K562 (cell line): Measurements from ENCODE around the gene HDAC3. TPM values are rescaled to one million over a fixed set of nuclear protein-coding genes. Genes with fewer than 3 reads are reported as not detected.

Source experiments
- ARID1B ChIP-seq: fragments of 450-650 bp; IDR thresholded peaks from 2 replicates; pipeline ENCODE4 v1.6.1; 2016; ENCODE audit warnings: antibody characterized with exemption, mild to moderate bottlenecking, inconsistent platforms
- CBFA2T3 ChIP-seq: fragments of 450-650 bp; IDR thresholded peaks from 2 replicates; pipeline ENCODE4 v1.6.1; 2017
- CBX1 ChIP-seq: sonication (generic); IDR thresholded peaks from 2 replicates; pipeline ENCODE4 v1.6.1; 2016; ENCODE audit warnings: antibody characterized with exemption, low read depth, mild to moderate bottlenecking
- GTF2E2 ChIP-seq: fragments of 200-800 bp; sonication (Bioruptor generic); IDR thresholded peaks from 2 replicates; pipeline ENCODE4 v1.6.1; 2016; ENCODE audit warnings: missing genetic modification characterization, missing compliant biosample characterization
- L3MBTL2 ChIP-seq: fragments of 450-650 bp; IDR thresholded peaks from 2 replicates; pipeline ENCODE4 v1.6.1; 2016; ENCODE audit warnings: mild to moderate bottlenecking, moderate library complexity
- RAD21 ChIP-seq, 2 experiments: fragments of 250-450 bp in 1 of 2; fragments of 450-650 bp in 1 of 2; sonication (Bioruptor Pico) in 1 of 2; formaldehyde crosslinking in 1 of 2; IDR thresholded peaks in 1 of 2; conservative IDR thresholded peaks in 1 of 2; 2 replicates each; pipeline versions ENCODE4 v1.4.0 to v1.8.0; 2020 to 2022; ENCODE audit warnings: mild to moderate bottlenecking in 2 of 2, moderate library complexity in 1 of 2
- RNF2 ChIP-seq: sonication (generic); IDR thresholded peaks from 2 replicates; pipeline ENCODE4 v1.6.1; 2016
- SLC30A9 ChIP-seq: fragments of 250-450 bp; sonication (Bioruptor Pico); IDR thresholded peaks from 2 replicates; pipeline ENCODE4 v1.8.0; 2022; ENCODE audit warnings: mild to moderate bottlenecking, moderate library complexity
- SMAD4 ChIP-seq: fragments of 250-450 bp; sonication (Bioruptor Pico); conservative IDR thresholded peaks from 2 replicates; pipeline ENCODE4 v1.8.0; 2021; ENCODE audit warnings: inconsistent platforms, mild to moderate bottlenecking, moderate library complexity
- TCFL5 ChIP-seq: fragments of 250-450 bp; sonication (Bioruptor Pico); conservative IDR thresholded peaks from 2 replicates; pipeline ENCODE4 v1.6.1; 2021; ENCODE audit warnings: mild to moderate bottlenecking, moderate library complexity, matching md5 sums
- ZBTB7A ChIP-seq: IDR thresholded peaks from 2 replicates; pipeline ENCODE4 v1.6.1; 2011; ENCODE audit warnings: low read depth, mild to moderate bottlenecking, low read length, moderate library complexity, borderline replicate concordance; ENCODE audit not compliant: control insufficient read depth
- ZBTB8A ChIP-seq: fragments of 450-650 bp; IDR thresholded peaks from 2 replicates; pipeline ENCODE4 v1.6.1; 2018; ENCODE audit warnings: mild to moderate bottlenecking, moderate library complexity; ENCODE audit not compliant: partially characterized antibody
- ZNF766 ChIP-seq: fragments of 200-800 bp; sonication (Bioruptor generic); conservative IDR thresholded peaks from 2 replicates; pipeline ENCODE4 v1.6.1; 2016; ENCODE audit warnings: missing genetic modification characterization, missing compliant biosample characterization
- polyA plus RNA-seq, 8 experiments: library from polyadenylated mRNA; depleted of rRNA in 4 of 8; stranded (reverse) in 5 of 8; unstranded in 3 of 8; fragments of >200 nt; fragmentation: Nextera tagmentation in 2 of 8; fragmentation: Illumina TruSeq in 1 of 8; extraction: Ambion mirVana in 2 of 8; extraction: Trizol in 1 of 8; gene quantifications; 2 replicates each; pipeline versions ENCODE4 v1.2.1 to v1.2.3, GENCODE V29; 2011 to 2014; ENCODE audit warnings: inconsistent platforms in 1 of 8, missing spikeins in 1 of 8
- total RNA-seq, 7 experiments: library from RNA; depleted of rRNA in 6 of 7; stranded (reverse); fragments of >200 nt in 6 of 7; fragmentation: Illumina TruSeq in 2 of 7; extraction: Trizol in 2 of 7; gene quantifications; 2 replicates each; pipeline versions ENCODE4 v1.2.1 to v1.2.3, GENCODE V29; 2011 to 2021; ENCODE audit warnings: low replicate concordance in 1 of 7
- TF ChIP-seq, protein P1 (sequence below), 2 experiments: IDR thresholded peaks; 2 replicates each; pipeline ENCODE4 v1.6.1; 2012; ENCODE audit warnings: improper control_type of control experiment in 2 of 2, low read depth in 2 of 2, low read length in 2 of 2, borderline replicate concordance in 1 of 2
- TF ChIP-seq, protein P2 (sequence below): sonication (generic); formaldehyde crosslinking; IDR thresholded peaks from 2 replicates; pipeline ENCODE4 v1.8.0; 2022; ENCODE audit warnings: missing genetic modification reagents, mild to moderate bottlenecking, moderate library complexity, borderline replicate concordance
- TF ChIP-seq, protein P3 (sequence below), 2 experiments: fragments of 450-650 bp in 1 of 2; sonication (generic) in 1 of 2; formaldehyde crosslinking in 1 of 2; IDR thresholded peaks in 1 of 2; conservative IDR thresholded peaks in 1 of 2; 2 replicates each; pipeline versions ENCODE4 v1.6.1 to v1.8.1; 2016 to 2023; ENCODE audit warnings: mild to moderate bottlenecking in 2 of 2, moderate library complexity in 2 of 2, inconsistent platforms in 1 of 2, missing genetic modification reagents in 1 of 2
- TF ChIP-seq, protein P4 (sequence below): fragments of 450-650 bp; formaldehyde crosslinking; conservative IDR thresholded peaks from 2 replicates; pipeline ENCODE4 v1.4.0; 2022; ENCODE audit warnings: mild to moderate bottlenecking, missing genetic modification characterization

Gene HDAC3
- total and polyA plus RNA-seq, 9 of the 15 experiments (the other 6 are each of a cell fraction or from before 2014, with no cell fraction given) = 89.7 to 191 (median 119) TPM

DNA sequence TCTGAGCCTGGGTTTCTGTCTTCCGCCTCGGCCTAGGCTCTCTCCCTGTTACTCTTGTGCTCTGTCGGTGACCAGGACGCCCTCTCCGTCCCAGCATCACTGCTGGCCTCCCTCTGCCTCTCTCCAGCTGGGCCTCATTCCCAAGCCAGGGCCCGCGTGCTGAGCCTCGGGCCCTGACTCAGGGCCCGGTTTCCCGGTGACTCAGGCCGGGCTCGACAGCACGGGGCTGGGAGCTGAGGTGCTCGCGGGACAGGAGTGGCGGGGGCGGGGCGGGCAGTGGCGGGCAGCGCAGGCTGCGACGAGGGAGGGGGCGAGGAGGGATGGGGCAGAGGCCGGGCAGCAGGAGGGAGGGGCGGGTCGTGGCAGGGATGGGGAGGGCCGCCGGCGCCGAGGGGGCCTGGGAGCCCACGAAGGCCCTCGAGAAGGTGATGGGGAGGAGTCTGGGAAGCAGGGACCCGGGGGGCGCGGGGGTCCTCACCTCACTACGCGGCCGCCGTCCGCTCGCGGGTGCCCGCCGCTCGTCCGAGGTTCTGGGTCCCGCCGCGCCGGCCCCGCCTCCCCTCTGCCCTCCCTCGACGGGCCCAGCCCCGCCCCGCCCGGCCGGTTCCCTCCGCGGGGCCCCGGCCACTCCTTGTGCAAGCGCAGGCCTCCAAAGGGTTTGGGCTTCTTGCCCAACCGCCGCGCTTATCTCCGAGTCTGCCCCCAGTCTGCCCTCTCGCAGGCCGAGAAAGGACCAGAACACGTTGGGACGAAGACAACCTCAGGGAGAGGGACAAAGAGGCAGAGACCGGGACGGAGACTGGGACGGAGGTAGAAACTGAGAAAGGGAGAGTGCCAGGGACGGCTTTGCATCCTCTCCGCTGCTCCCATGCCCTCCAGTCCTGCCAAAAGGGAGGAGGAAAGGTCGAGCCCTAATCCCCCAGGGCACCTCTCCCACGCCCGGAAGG, 45.3 kb upstream of the HDAC3 start, which contains the start of gene ARAP3 (continued):
- TF ChIP-seq, protein P1, sequence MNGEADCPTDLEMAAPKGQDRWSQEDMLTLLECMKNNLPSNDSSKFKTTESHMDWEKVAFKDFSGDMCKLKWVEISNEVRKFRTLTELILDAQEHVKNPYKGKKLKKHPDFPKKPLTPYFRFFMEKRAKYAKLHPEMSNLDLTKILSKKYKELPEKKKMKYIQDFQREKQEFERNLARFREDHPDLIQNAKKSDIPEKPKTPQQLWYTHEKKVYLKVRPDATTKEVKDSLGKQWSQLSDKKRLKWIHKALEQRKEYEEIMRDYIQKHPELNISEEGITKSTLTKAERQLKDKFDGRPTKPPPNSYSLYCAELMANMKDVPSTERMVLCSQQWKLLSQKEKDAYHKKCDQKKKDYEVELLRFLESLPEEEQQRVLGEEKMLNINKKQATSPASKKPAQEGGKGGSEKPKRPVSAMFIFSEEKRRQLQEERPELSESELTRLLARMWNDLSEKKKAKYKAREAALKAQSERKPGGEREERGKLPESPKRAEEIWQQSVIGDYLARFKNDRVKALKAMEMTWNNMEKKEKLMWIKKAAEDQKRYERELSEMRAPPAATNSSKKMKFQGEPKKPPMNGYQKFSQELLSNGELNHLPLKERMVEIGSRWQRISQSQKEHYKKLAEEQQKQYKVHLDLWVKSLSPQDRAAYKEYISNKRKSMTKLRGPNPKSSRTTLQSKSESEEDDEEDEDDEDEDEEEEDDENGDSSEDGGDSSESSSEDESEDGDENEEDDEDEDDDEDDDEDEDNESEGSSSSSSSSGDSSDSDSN (IDR thresholded peaks at IDR 0.05; ENCODE audit: borderline replicate concordance in 1 of 2, low read depth in 2 of 2, low read length in 2 of 2) = peak; percentile 85 to 93; a peak in 3 of 4 replicates
- TF ChIP-seq, protein P2, sequence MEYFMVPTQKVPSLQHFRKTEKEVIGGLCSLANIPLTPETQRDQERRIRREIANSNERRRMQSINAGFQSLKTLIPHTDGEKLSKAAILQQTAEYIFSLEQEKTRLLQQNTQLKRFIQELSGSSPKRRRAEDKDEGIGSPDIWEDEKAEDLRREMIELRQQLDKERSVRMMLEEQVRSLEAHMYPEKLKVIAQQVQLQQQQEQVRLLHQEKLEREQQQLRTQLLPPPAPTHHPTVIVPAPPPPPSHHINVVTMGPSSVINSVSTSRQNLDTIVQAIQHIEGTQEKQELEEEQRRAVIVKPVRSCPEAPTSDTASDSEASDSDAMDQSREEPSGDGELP = peak; percentile 49
- TF ChIP-seq RNF2 (peak; percentile 88; the same call in 1 of the 2 replicates), ZBTB8A (no peak), L3MBTL2 (peak; percentile 91), ZNF766 (CRISPR knock-in tag) (no peak), CBX1 (peak; percentile 42; the same call in 1 of the 2 replicates), ARID1B (peak; percentile 44), TCFL5 (CRISPR knock-in tag) (no peak), ZBTB7A (peak; percentile 78; the same call in 1 of the 2 replicates), SMAD4 (CRISPR knock-in tag) (peak; percentile 91), SLC30A9 (CRISPR knock-in tag) (no peak), GTF2E2 (peak; percentile 62; the same call in 1 of the 2 replicates), RAD21 (CRISPR knock-in tag; conservative IDR thresholded peaks at IDR 0.05 in 1 of 2, IDR thresholded peaks at IDR 0.05 in 1 of 2) (peak in 1 of 2 experiments; percentile 11; a peak in 1 of 4 replicates), CBFA2T3 (peak; percentile 22; the same call in 1 of the 2 replicates)
- TF ChIP-seq, protein P3, sequence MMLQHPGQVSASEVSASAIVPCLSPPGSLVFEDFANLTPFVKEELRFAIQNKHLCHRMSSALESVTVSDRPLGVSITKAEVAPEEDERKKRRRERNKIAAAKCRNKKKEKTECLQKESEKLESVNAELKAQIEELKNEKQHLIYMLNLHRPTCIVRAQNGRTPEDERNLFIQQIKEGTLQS (IDR thresholded peaks at IDR 0.05) = peak; percentile 18; the same call in 1 of the 2 replicates
- TF ChIP-seq, protein P3 (CRISPR knock-in tag; conservative IDR thresholded peaks at IDR 0.05) = no peak
- TF ChIP-seq, protein P4, sequence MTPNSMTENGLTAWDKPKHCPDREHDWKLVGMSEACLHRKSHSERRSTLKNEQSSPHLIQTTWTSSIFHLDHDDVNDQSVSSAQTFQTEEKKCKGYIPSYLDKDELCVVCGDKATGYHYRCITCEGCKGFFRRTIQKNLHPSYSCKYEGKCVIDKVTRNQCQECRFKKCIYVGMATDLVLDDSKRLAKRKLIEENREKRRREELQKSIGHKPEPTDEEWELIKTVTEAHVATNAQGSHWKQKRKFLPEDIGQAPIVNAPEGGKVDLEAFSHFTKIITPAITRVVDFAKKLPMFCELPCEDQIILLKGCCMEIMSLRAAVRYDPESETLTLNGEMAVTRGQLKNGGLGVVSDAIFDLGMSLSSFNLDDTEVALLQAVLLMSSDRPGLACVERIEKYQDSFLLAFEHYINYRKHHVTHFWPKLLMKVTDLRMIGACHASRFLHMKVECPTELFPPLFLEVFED (CRISPR knock-in tag) = 0 out of 2 replicates have a peak, but pooled peaks have one; percentile 60
